GM10266 (cell line): ENCODE results near the gene CXCL5.
"Not testable (repeated sequence)": the region's sequence is repeated elsewhere in the genome, so short reads cannot be mapped to it uniquely, and the experiment has no call there.

ENCODE experiments used
- DNase-seq: peaks from one replicate; pipeline ENCODE4 v3.0.0; 2012; ENCODE audit errors: extremely low spot score
- CTCF ChIP-seq: IDR thresholded peaks from 2 replicates; pipeline ENCODE4 v1.5.1; 2012; ENCODE audit warnings: mild to moderate bottlenecking, low read depth; ENCODE audit not compliant: control insufficient read depth, insufficient read depth; ENCODE audit errors: missing control alignments

Gene CXCL5

DNA sequence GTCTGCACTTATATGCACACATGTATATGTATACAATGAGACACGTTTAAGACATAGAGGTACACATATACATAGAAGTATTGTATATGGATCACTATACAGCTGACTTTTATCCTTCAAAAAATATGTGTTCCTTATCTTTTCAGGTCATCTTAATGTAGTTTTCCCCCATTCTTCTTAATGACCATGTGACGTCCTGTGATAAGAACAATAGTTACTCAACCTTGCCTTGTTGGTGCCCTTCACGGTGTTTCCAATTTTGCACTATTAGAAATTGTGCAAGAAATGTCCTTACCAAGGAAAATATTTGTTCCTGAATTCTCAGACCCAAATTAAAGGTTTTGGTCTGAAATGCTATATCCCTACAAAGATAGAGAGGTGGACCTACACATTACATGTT lies 9.4 kb downstream of the CXCL5 start:
- DNase-seq, result no peak
- TF ChIP-seq CTCF, result no peak

GRCh38 chr4:73988061-73988460 lies 10.4 kb downstream of the CXCL5 start, which contains the start of gene PPBP:
Gene PPBP, minus strand, starts transcription at chr4:73988190. Its CDS starts 87 bp downstream, at chr4:73988103.
- no peak for DNase-seq
- no peak for TF ChIP-seq CTCF

DNA sequence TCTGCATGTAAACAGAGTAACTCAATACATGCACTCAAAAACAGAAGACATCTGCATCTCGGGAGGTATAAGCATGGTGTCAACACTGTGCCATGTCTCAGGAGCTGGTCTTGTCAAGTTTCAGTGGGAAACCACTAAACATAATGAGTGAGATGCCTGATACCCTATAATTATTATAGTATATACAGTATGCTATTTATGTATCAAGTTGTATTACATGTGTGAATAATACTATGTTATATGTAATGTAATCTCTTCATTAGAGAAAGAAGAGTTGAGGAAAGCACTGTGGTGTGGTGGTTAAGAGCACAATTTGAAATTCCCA lies 13.0 kb downstream of the CXCL5 start:
- TF ChIP-seq CTCF, result no peak
- no peak for DNase-seq

DNA sequence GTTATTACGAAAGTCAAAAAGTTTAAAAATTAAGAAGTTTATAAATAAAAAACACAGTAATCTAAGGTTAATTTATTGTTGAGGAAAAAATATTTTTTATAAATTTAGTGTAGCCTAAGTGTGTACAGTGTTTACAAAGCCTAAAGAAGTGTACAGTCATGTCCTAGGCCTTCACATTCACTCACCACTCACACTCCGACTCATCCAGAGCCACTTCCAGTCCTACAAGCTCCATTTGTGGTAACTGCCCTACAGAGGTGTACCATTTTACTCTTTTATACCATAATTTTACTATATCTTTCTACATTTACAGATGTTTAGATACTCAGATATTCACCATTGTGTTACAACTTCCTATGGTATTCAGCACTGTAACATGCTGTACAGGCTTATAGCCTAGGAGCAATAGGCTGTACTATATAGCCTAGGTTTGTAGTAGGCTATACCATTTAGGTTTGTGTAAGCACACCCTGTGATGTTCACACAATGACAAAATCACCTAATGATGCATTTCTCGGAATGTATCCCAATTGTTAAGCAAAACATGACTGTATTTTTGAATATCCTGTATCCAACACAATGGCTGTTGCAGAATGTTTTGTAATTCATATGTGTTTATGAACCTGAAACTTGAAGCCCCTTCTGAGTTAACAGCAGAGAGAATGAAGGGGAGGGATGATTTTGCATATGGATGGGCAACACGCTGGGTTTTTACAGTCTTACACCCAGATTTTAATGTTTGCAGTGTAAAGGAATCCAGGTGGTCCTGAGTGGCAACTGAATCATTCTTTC lies 13.5 kb downstream of the CXCL5 start:
- DNase-seq, result no peak
- no peak for TF ChIP-seq CTCF

DNA sequence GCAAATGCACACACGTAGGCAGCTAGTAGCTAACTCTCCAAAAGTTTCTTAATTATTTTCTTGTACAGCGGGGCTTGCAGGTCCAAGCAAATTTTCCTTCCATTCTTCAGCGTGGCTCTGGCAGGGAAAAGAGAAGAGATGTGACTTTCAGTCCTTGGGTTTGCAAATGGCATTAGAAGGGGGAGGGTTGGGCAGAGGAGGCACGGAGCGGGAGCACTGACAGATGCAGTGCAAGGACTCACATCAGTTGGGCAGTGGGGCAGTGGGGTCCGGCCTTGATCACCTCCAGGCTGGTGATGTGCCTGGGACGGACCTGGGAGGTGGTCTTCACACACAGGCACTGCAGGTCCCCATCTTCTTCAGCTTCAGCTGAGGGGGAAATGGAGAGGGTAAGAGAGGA lies 17.3 kb downstream of the CXCL5 start:
- DNase-seq, result not testable (repeated sequence)

- no peak for DNase-seq
- TF ChIP-seq CTCF, result no peak
These were observed 19.0 kb downstream of the CXCL5 start for GRCh38 chr4:73979407-73979957.

GRCh38 chr4:73978886-73979285 lies 19.6 kb downstream of the CXCL5 start:
- DNase-seq, result no peak
- TF ChIP-seq CTCF, result no peak

- no peak for DNase-seq
- TF ChIP-seq CTCF, result no peak
These were observed 21.8 kb downstream of the CXCL5 start for GRCh38 chr4:73976716-73977115.
